HepG2 (cell line): Measurements from ENCODE around the gene PIK3CB. TPM values are rescaled to one million over a fixed set of nuclear protein-coding genes. Genes with fewer than 3 reads are reported as not detected.

Experiments
- ASH2L ChIP-seq: fragments of 300-600, 200-600 bp; sonication (generic); IDR thresholded peaks from 2 replicates; pipeline ENCODE4 v1.7.0; 2017; ENCODE audit warnings: low read depth, mild to moderate bottlenecking, moderate library complexity, mixed read lengths, low read length; ENCODE audit not compliant: insufficient read length
- CEBPG ChIP-seq: IDR thresholded peaks from 2 replicates; pipeline ENCODE4 v1.6.1; 2016
- CENPT ChIP-seq: sonication (generic); formaldehyde crosslinking; IDR thresholded peaks from 2 replicates; pipeline ENCODE4 v1.8.0; 2022; ENCODE audit warnings: low read depth, mild to moderate bottlenecking, moderate library complexity, missing genetic modification reagents
- FOXK1 ChIP-seq: sonication (generic); formaldehyde crosslinking; IDR thresholded peaks from 2 replicates; pipeline ENCODE4 v1.4.0; 2020; ENCODE audit warnings: low read depth, missing genetic modification reagents, borderline replicate concordance
- HES4 ChIP-seq: sonication (generic); formaldehyde crosslinking; IDR thresholded peaks from 2 replicates; pipeline ENCODE4 v1.9.0; 2021; ENCODE audit warnings: mild to moderate bottlenecking, missing genetic modification reagents, borderline replicate concordance
- HIVEP1 ChIP-seq: sonication (generic); formaldehyde crosslinking; IDR thresholded peaks from 2 replicates; pipeline ENCODE4 v1.4.0; 2020; ENCODE audit warnings: mild to moderate bottlenecking, missing genetic modification reagents
- HNF4G ChIP-seq, 2 experiments: sonication (generic) in 1 of 2; formaldehyde crosslinking in 1 of 2; IDR thresholded peaks; 2 replicates each; pipeline versions ENCODE4 v1.4.0 to v1.6.1; 2011 to 2020; ENCODE audit warnings: borderline replicate concordance in 2 of 2, low read depth in 2 of 2, mild to moderate bottlenecking in 2 of 2, low read length in 1 of 2, missing genetic modification reagents in 1 of 2, moderate library complexity in 1 of 2
- HOXA5 ChIP-seq: sonication (generic); formaldehyde crosslinking; IDR thresholded peaks from 2 replicates; pipeline ENCODE4 v1.4.0; 2020; ENCODE audit warnings: missing genetic modification reagents
- JUND ChIP-seq: sonication (generic); formaldehyde crosslinking; IDR thresholded peaks from 2 replicates; pipeline ENCODE4 v1.8.0; 2022; ENCODE audit warnings: mild to moderate bottlenecking, missing genetic modification reagents
- KLF12 ChIP-seq: sonication (generic); formaldehyde crosslinking; IDR thresholded peaks from 2 replicates; pipeline ENCODE4 v1.4.0; 2020; ENCODE audit warnings: missing genetic modification reagents, borderline replicate concordance
- PLRG1 ChIP-seq: fragments of 450-650 bp; conservative IDR thresholded peaks from 2 replicates; pipeline ENCODE4 v1.6.1; 2016
- POGZ ChIP-seq: sonication (generic); formaldehyde crosslinking; IDR thresholded peaks from 2 replicates; pipeline ENCODE4 v1.4.0; 2020; ENCODE audit warnings: mild to moderate bottlenecking, missing genetic modification reagents
- POLR2G ChIP-seq: fragments of 200-400 bp; formaldehyde crosslinking; IDR thresholded peaks from 2 replicates; pipeline ENCODE4 v1.6.1; 2018; ENCODE audit warnings: mild to moderate bottlenecking, low read depth, low read length, moderate library complexity
- SRSF1 ChIP-seq: fragments of 200-400 bp; formaldehyde crosslinking; optimal IDR thresholded peaks from 2 replicates; pipeline ENCODE3; 2017; ENCODE audit warnings: mild to moderate bottlenecking, low read depth, low read length, moderate library complexity
- SUZ12 ChIP-seq: fragments of 150-350 bp; IDR thresholded peaks from 2 replicates; pipeline ENCODE4 v1.6.1; 2014; ENCODE audit warnings: low read depth, low read length
- XRCC5 ChIP-seq: fragments of 200-400 bp; formaldehyde crosslinking; optimal IDR thresholded peaks from 2 replicates; pipeline ENCODE3; 2017; ENCODE audit warnings: mild to moderate bottlenecking, low read length
- YEATS4 ChIP-seq: sonication (generic); formaldehyde crosslinking; IDR thresholded peaks from 2 replicates; pipeline ENCODE4 v1.4.0; 2020; ENCODE audit warnings: missing genetic modification reagents, borderline replicate concordance
- ZNF256 ChIP-seq: sonication (generic); formaldehyde crosslinking; conservative IDR thresholded peaks from 2 replicates; pipeline ENCODE4 v1.4.0; 2020; ENCODE audit warnings: missing genetic modification reagents
- ZNF383 ChIP-seq: sonication (generic); formaldehyde crosslinking; IDR thresholded peaks from 2 replicates; pipeline ENCODE4 v1.4.0; 2020; ENCODE audit warnings: missing genetic modification reagents, mild to moderate bottlenecking, borderline replicate concordance
- ZNF460 ChIP-seq: sonication (generic); formaldehyde crosslinking; IDR thresholded peaks from 2 replicates; pipeline ENCODE4 v1.5.1; 2020; ENCODE audit warnings: missing genetic modification reagents, mild to moderate bottlenecking, borderline replicate concordance
- ZNF510 ChIP-seq: sonication (generic); formaldehyde crosslinking; IDR thresholded peaks from 2 replicates; pipeline ENCODE4 v1.4.0; 2020; ENCODE audit warnings: low read depth, mild to moderate bottlenecking, missing genetic modification reagents
- polyA plus RNA-seq, 8 experiments: library from polyadenylated mRNA; depleted of rRNA in 3 of 8; stranded (reverse) in 7 of 8; unstranded in 1 of 8; fragments of >200 nt; fragmentation: Illumina TruSeq in 4 of 8; extraction: Trizol in 4 of 8; gene quantifications; 2 replicates each; pipeline versions ENCODE4 v1.2.1 to v1.2.3, GENCODE V29; 2011 to 2016; ENCODE audit warnings: low read depth in 4 of 8, missing spikeins in 1 of 8, mixed read lengths in 1 of 8; ENCODE audit not compliant: insufficient read depth in 1 of 8
- total RNA-seq, 5 experiments: library from RNA; depleted of rRNA; stranded (reverse); fragments of >200 nt; fragmentation: Illumina TruSeq; extraction: Trizol; gene quantifications; 2 replicates each; pipeline ENCODE4 v1.2.3, GENCODE V29; 2016; ENCODE audit warnings: low read depth in 1 of 5
- TF ChIP-seq, protein P1 (sequence below): sonication (generic); formaldehyde crosslinking; IDR thresholded peaks from 2 replicates; pipeline ENCODE4 v1.8.1; 2023; ENCODE audit warnings: mild to moderate bottlenecking, missing genetic modification reagents, borderline replicate concordance
- TF ChIP-seq, protein P2 (sequence below): sonication (generic); formaldehyde crosslinking; IDR thresholded peaks from 2 replicates; pipeline ENCODE4 v1.8.0; 2022; ENCODE audit warnings: mild to moderate bottlenecking, missing genetic modification reagents, moderate library complexity
- TF ChIP-seq, protein P3 (sequence below): conservative IDR thresholded peaks from 2 replicates; pipeline ENCODE4 v1.6.1; 2018; ENCODE audit warnings: missing genetic modification reagents
- TF ChIP-seq, protein P4 (sequence below): sonication (generic); formaldehyde crosslinking; IDR thresholded peaks from 2 replicates; pipeline ENCODE4 v1.8.0; 2022; ENCODE audit warnings: low read depth, missing genetic modification reagents
- TF ChIP-seq, protein P5 (sequence below): sonication (generic); formaldehyde crosslinking; conservative IDR thresholded peaks from 2 replicates; pipeline ENCODE4 v1.8.0; 2022; ENCODE audit warnings: low read depth, missing genetic modification reagents

The PIK3CB gene
- total and polyA plus RNA-seq, 2 of the 13 experiments (the other 11 are each of a cell fraction or from before 2014, with no cell fraction given): 6.6 to 18.7 TPM

DNA sequence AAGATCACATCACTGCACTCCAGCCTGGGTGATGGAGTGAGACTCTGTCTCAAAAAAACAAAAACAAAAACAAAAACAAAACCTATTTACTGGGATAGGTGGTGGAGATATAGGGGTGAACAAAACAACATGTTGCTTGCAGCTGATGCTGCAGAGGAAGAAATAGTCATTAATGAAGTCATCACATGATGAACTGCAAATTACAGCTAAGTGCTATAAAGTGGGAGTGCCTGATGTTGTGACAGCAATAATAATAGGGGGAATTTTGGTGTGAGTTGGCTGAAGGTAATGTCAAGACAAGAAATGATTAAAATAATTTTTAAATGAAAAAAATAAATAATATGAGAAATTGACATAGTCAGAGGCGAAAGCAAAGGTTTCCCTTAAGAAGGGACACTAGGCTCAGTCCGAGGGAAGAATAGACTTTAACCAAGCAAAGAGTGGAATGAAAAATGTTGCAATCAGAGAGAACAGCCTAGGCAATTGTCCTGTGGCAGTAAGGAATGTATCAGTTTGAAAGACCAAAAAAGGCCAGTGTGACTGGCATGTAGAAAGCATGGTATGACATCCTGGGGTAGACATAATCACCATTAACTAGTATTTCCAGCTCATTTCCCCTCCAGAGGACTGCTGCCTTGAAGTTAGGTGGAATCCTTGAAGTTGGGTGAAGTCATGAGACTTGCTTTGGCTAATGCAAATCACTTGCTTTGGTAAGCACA is 14.7 kb upstream of the PIK3CB start (continued):
- TF ChIP-seq, protein P1, sequence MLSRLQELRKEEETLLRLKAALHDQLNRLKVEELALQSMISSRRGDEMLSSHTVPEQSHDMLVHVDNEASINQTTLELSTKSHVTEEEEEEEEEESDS (CRISPR knock-in tag): no peak
- no peak for TF ChIP-seq ZNF510
- TF ChIP-seq ZNF460 (CRISPR knock-in tag): no peak
- TF ChIP-seq CENPT: no peak
- TF ChIP-seq FOXK1 (CRISPR knock-in tag): no peak
- TF ChIP-seq HOXA5 (CRISPR knock-in tag): no peak
- peak; percentile 94 for TF ChIP-seq CEBPG (CRISPR knock-in tag)
- TF ChIP-seq JUND (CRISPR knock-in tag): no peak
- no peak for TF ChIP-seq HIVEP1 (CRISPR knock-in tag)
- TF ChIP-seq XRCC5: no peak
- no peak for TF ChIP-seq ZNF256
- TF ChIP-seq, protein P2, sequence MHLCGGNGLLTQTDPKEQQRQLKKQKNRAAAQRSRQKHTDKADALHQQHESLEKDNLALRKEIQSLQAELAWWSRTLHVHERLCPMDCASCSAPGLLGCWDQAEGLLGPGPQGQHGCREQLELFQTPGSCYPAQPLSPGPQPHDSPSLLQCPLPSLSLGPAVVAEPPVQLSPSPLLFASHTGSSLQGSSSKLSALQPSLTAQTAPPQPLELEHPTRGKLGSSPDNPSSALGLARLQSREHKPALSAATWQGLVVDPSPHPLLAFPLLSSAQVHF (CRISPR knock-in tag): no peak
- no peak for TF ChIP-seq KLF12 (CRISPR knock-in tag)
- TF ChIP-seq PLRG1: no peak
- no peak for TF ChIP-seq ZNF383 (CRISPR knock-in tag)
- no peak for TF ChIP-seq ASH2L
- TF ChIP-seq HNF4G (IDR thresholded peaks at IDR 0.05; ENCODE audit: borderline replicate concordance, low read depth, low read length): no peak; the same call in 1 of the 2 replicates
- TF ChIP-seq HNF4G (CRISPR knock-in tag; IDR thresholded peaks at IDR 0.05; ENCODE audit: borderline replicate concordance, low read depth): no peak
- TF ChIP-seq SRSF1: no peak
- TF ChIP-seq, protein P3, sequence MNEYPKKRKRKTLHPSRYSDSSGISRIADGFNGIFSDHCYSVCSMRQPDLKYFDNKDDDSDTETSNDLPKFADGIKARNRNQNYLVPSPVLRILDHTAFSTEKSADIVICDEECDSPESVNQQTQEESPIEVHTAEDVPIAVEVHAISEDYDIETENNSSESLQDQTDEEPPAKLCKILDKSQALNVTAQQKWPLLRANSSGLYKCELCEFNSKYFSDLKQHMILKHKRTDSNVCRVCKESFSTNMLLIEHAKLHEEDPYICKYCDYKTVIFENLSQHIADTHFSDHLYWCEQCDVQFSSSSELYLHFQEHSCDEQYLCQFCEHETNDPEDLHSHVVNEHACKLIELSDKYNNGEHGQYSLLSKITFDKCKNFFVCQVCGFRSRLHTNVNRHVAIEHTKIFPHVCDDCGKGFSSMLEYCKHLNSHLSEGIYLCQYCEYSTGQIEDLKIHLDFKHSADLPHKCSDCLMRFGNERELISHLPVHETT (CRISPR knock-in tag): no peak
- no peak for TF ChIP-seq HES4 (CRISPR knock-in tag)
- TF ChIP-seq POGZ (CRISPR knock-in tag): no peak
- 0 out of 2 replicates have a peak, but pooled peaks have one; percentile 25 for TF ChIP-seq YEATS4 (CRISPR knock-in tag)
- TF ChIP-seq, protein P4, sequence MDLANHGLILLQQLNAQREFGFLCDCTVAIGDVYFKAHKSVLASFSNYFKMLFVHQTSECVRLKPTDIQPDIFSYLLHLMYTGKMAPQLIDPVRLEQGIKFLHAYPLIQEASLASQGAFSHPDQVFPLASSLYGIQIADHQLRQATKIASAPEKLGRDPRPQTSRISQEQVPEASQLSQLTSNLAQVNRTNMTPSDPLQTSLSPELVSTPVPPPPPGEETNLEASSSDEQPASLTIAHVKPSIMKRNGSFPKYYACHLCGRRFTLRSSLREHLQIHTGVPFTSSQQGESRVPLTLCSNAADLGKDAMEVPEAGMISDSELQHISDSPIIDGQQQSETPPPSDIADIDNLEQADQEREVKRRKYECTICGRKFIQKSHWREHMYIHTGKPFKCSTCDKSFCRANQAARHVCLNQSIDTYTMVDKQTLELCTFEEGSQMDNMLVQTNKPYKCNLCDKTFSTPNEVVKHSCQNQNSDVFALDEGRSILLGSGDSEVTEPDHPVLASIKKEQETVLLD (CRISPR knock-in tag): no peak
- TF ChIP-seq, protein P5, sequence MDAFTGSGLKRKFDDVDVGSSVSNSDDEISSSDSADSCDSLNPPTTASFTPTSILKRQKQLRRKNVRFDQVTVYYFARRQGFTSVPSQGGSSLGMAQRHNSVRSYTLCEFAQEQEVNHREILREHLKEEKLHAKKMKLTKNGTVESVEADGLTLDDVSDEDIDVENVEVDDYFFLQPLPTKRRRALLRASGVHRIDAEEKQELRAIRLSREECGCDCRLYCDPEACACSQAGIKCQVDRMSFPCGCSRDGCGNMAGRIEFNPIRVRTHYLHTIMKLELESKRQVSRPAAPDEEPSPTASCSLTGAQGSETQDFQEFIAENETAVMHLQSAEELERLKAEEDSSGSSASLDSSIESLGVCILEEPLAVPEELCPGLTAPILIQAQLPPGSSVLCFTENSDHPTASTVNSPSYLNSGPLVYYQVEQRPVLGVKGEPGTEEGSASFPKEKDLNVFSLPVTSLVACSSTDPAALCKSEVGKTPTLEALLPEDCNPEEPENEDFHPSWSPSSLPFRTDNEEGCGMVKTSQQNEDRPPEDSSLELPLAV (CRISPR knock-in tag): no peak
- TF ChIP-seq SUZ12: no peak
- no peak for TF ChIP-seq POLR2G
